HG03175 (cell line): ENCODE data around the gene PIF1.
"Not testable (repeated sequence)": the region's sequence is repeated elsewhere in the genome, so short reads cannot be mapped to it uniquely, and the experiment has no call there.

ENCODE experiments used
- ATAC-seq: cut with Tn5 transposase; IDR thresholded peaks from one replicate; pipeline ENCODE4 v1.9.1; 2021; ENCODE audit warnings: mild to moderate bottlenecking, moderate library complexity; ENCODE audit not compliant: unreplicated experiment

PIF1 gene

GRCh38 chr15:64847876-64848716 lies 22.6 kb upstream of the PIF1 start:
- ATAC-seq = no peak

- no peak for ATAC-seq
Measured at GRCh38 chr15:64847448-64847847, 22.0 kb upstream of the PIF1 start.

- ATAC-seq = no peak
Measured at GRCh38 chr15:64847016-64847415, 21.6 kb upstream of the PIF1 start.

- ATAC-seq = no peak
Measured at GRCh38 chr15:64845831-64846595, 20.6 kb upstream of the PIF1 start.

- ATAC-seq = no peak
Measured at GRCh38 chr15:64845183-64845611, 19.8 kb upstream of the PIF1 start.

- ATAC-seq = no peak
Measured at GRCh38 chr15:64844576-64845145, 19.2 kb upstream of the PIF1 start.

GRCh38 chr15:64843991-64844390 lies 18.5 kb upstream of the PIF1 start:
- no peak for ATAC-seq

GRCh38 chr15:64842986-64843561 lies 17.6 kb upstream of the PIF1 start:
- no peak for ATAC-seq

GRCh38 chr15:64842096-64842939 lies 16.9 kb upstream of the PIF1 start:
- ATAC-seq = no peak

GRCh38 chr15:64841344-64842095 lies 16.1 kb upstream of the PIF1 start, which contains the start of gene PLEKHO2:
Gene PLEKHO2, plus strand, starts transcription at chr15:64841915. Its CDS starts 102 bp downstream, at chr15:64842017.
- peak; percentile 69 for ATAC-seq

GRCh38 chr15:64841060-64841343 lies 15.6 kb upstream of the PIF1 start:
- ATAC-seq = no peak

GRCh38 chr15:64837502-64837901 lies 12.1 kb upstream of the PIF1 start:
- ATAC-seq = no peak

- no peak for ATAC-seq
Measured at GRCh38 chr15:64836023-64836536, 10.6 kb upstream of the PIF1 start.

- ATAC-seq = no peak
Measured at GRCh38 chr15:64833690-64834089, 8.2 kb upstream of the PIF1 start.

GRCh38 chr15:64828985-64829384 lies 3.5 kb upstream of the PIF1 start:
- no peak for ATAC-seq

GRCh38 chr15:64824929-64825430 lies 467 bp downstream of the PIF1 start:
- peak; percentile 4 for ATAC-seq

- ATAC-seq = no peak
Measured at GRCh38 chr15:64816452-64816851, 9.0 kb downstream of the PIF1 start.

GRCh38 chr15:64814965-64815364 lies 10.5 kb downstream of the PIF1 start:
- not testable (repeated sequence) for ATAC-seq

- not testable (repeated sequence) for ATAC-seq
Measured at GRCh38 chr15:64814283-64814682, 11.2 kb downstream of the PIF1 start.
